Activated CD4-positive, alpha-beta T cell treated with anti-CD3 and anti-CD28 coated beads for 4 hours (primary cell): Measurements from ENCODE around the gene STK17B.

Source experiments
- DNase-seq, 2 donors: peaks; one replicate each; pipeline ENCODE4 v3.0.0-alpha.2; 2020

The STK17B gene

DNA sequence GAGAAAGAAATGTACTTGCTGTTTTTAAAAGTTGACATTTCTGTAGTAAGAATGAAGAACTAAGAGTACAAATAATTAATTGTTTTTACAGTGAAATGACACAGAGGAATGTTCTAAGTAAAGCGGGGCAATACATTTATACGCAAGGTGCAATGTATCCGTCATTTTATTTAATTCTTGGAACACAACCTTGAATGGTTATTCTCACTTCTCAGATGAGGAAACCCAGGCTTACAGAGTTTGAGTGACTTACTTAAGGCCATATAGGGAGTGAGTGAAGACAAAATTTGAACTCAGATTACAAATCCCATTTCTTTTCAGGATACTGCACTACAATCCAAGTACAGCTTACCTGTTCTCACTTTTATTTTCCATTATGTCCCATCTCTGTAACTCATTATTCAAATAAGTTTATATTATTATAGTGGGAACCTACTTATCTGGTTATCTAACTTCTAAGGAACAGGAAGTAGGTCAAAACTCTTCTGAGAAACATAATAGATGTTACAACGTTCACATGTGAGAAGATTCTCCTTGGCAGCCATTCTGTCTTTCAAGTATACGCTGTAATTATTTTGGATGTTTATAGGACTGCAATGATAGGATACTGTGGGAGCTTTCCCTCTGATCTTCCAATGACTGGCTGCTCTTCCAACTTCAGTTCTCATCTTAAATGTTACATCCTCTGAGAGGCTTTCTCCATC lies 12.3 kb upstream of the STK17B start:
- no peak for DNase-seq

DNA sequence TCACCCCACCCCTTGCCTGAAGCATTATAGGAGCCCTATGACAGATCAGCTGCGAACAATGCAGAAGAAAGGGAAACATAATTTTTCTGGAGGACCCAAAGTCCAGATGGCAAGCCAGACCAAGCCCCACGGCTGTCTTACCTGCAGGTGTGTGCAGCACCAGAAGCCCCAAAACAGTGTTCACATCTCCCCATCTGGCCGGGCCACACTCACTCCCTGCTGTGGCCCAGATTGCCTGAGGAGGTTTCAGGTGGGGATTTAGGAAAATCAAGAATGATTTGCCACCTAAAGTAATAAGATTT lies 11.7 kb upstream of the STK17B start:
- DNase-seq: no peak

DNA sequence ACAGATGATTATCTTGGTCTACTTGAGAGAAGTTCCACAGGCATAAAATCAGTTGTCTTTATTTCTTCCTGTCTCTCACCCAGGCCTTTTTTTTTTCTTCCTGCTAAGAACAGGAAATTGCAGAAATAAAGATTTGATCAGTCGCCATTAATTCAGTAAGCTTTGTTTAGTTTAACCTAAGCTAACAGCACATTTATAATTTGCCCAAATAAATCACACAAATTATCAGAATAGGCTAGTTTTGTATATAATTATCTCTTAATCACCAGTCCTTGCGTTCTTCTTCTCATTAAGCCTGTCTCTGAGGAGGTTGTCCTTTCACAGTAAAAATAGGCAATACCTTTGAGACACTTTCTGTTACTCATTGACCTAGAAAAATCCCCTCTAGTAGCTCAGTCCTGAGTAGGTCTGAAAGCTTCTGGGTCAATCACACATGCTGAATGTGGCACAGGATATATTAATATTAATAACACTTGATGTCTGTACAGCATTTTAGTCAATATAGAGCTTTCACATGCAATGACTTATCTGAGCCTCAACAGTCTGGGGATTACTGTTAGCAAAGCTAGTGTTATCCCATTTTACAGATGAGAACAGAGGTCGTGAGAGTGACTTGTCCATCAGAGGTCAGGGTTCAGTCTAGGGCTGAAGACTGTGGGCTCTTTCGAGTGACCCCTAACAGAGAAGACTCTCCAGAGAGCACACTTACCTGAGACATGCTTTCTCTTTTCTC lies 11.2 kb upstream of the STK17B start:
- DNase-seq: no peak

DNA sequence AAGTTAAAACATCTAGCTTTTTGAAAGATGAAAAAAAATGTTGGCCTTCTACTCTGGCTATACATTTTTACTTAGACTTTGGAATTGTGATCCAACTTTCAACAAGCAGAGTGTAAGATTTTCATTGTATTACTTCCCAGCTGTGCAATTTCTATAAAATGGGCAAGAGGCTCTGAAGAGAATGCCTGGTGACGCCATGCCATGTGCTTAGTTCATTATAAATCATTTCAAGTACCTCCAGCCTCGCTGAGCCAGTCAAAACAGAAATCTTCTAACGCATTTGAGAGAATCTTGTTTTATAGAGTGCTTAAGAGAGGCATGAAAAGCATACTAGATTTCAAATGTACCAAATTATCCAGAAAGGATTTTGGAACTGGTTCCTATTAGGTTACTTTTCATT lies 10.1 kb upstream of the STK17B start:
- no peak for DNase-seq

DNA sequence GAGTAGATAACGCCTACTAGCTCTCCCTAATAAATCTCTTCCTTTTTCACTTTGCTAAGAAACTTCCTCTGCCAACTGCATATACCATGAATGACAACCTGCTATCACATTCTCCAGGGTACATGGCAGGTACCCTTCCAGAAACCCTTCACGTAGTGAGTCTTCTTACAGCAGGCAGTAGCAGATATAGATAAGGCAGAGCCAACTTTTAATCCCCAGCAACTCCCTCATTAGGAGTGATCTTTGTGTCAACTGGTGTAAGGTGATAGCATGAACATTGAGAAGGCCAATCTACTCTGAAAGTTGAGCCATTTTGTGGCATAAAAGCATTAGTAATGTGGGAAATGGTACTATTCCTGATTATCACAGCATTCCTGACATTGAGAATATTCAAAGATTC lies 5.7 kb upstream of the STK17B start:
- no peak for DNase-seq

GRCh38 chr2:196176142-196176738 lies 4.9 kb upstream of the STK17B start:
- peak; percentile 83 to 84 for DNase-seq

- peak in 1 of 2 donors; percentile 47 for DNase-seq
Observed at GRCh38 chr2:196174404-196174803, 3.0 kb upstream of the STK17B start.

DNA sequence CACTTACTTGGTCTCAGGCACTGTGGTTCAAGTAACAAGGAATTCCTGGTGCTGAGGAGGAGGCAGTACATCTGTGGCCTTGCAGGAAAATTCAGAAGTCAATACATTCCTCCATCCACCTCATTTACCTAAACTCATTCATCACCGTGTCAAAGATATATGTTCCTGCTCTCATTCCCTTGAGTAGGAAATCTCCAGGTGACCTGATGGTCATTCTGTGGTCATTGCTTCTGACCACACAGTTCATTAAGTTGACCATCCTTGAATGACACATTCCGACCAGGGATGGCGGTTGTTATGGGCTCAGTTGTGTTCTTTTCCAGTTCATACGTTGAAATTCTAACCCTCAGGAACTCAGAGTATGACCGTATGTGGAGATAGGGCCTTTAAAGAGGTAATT lies 2.1 kb upstream of the STK17B start:
- no peak for DNase-seq

DNA sequence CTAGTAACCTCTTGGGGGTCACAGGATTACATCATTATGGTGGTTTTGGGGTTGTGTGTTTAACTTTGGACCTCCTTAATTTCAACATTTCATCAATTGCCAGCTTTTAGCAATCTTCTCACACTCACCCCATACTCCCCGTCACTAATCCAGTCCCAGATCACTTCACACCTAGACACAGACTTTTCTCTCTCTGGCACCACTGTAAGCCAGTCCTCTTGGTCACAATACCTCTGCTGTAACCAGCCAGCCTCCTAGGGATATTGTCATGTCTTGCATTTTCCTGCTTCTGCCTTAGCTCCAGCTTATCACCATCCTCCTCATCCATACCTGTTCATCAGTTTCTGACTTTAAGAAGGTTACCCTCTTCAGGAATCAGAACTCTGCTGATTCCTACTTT lies 1.6 kb upstream of the STK17B start:
- no peak for DNase-seq

DNA sequence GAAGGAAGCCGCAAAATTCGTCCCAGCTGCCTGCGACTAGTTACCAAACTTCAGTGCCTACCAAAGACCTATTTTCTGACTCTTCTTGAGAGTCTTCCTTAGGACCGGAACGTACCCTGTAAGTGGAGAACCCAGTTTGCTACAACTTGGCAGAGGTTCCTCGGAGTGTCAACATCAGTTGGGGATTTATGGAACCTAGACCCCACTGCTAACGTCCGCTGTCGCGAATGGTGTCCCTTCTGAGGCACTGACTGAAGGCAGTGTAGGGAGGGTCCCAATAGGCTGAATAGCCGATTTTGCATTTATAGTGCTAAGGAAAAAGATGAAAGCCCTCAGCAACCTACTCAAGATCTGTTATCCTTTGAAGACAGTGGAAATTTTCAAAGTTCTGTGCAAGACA lies 568 bp upstream of the STK17B start:
- no peak for DNase-seq

DNA sequence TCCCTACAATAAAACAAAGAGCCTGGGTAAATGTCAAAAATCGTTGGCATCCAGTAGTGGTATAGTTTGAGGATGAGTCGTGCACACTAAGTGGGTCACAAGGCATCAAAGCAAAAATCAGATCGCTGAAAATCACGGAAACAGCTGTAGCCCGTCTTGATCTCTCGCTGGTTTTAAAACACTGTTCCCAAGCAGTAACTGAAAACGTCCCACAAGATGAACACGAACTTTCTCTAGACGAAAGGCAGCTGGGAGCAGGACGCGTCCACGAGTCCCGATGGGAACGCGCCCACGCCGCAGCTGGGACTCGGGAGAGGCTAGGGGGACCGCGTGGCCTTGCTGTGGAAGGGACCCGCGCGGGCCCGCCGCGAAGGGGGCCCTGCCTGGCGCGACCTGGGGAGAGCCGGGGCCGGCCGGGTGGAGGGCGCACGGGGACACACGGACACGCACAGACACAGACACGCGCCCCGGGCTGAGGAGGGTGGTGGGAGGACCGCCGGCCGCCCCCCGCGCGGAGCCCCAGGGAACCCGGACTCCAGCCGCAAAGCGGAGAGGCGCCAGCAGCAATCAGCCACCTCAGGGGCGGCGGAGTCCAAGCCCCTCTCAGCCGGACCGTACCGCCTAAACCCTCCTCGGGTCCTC lies 651 bp downstream of the STK17B start:
- DNase-seq: peak; percentile 48 to 49

DNA sequence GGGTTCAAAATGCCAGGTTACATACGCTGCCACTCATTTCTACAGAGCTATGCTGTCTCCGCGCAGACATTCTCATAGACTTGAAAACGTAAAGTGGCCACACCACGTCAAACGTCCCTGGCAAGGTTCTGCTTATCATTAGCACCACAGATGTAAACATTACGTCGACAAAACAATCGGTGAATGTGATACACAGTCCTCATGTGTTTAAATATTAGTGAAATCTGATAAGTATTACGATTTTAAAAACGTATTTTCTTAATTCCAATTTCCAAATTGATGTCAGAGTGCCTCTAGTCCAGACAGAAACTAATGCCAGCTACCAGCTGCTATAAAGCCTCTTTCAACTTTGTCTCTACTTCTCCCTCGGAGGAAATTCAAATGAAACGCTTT lies 1.2 kb downstream of the STK17B start:
- peak; percentile 52 for DNase-seq

GRCh38 chr2:196169516-196169915 lies 1.9 kb downstream of the STK17B start:
- DNase-seq: no peak

DNA sequence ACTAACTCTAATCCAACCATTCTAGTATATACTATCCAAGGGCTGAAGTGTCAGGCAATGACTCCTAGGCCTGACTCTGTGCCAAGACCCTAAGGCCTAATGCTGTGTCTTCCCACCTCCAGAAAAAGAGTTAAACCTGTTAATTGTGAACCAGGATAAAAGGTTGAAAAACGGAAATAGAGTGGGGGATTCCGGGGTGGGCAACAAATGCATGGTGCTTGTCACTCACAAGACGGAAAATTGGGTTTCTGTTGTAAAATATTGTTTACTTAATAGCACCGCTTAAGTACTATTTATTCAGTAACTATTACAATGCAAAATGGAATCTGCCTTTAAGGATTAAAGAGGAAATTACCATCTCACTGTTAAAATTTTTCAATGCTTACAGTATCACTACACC lies 3.2 kb downstream of the STK17B start:
- DNase-seq: no peak

- DNase-seq: no peak
Observed at GRCh38 chr2:196167666-196168065, 3.7 kb downstream of the STK17B start.

GRCh38 chr2:196166876-196167275 lies 4.5 kb downstream of the STK17B start:
- DNase-seq: no peak

DNA sequence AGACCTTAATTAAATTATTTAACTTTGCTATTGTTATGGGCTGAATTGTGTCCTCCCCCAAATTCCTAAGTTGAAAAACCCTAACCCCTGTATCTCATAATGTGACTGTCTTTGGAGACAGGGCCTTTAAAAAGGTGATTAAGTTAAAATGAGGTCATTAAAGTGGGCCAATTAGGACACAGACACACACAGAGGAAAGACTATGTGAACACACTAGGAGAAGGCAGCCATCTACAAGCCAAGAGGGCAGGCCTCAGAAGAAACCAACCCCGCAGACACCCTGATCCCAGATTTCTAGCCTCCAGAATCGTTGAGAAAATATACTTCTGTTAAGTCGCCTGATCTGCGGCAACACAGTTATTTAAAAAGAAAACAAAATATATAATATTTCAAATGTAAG lies 6.4 kb downstream of the STK17B start:
- no peak for DNase-seq

DNA sequence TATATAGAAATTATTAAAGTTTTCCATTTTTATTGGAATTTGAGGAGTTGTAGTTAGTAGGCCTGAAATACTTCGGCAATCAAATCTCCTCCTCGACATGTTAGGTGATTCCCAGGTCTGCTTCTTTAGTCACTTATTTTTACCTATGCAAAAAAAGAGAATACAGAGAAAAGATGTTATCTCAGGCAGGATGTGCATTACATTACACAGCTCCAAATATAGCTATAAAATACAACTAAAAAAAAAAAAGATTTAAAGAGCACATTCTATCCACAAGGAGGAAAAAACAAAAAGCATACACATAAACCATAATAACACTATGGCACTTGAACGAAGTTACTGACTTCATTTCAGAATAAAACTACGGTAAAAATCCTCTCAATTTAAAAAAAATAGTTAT lies 8.1 kb downstream of the STK17B start:
- no peak for DNase-seq

GRCh38 chr2:196162586-196163175 lies 8.7 kb downstream of the STK17B start:
- DNase-seq: no peak

DNA sequence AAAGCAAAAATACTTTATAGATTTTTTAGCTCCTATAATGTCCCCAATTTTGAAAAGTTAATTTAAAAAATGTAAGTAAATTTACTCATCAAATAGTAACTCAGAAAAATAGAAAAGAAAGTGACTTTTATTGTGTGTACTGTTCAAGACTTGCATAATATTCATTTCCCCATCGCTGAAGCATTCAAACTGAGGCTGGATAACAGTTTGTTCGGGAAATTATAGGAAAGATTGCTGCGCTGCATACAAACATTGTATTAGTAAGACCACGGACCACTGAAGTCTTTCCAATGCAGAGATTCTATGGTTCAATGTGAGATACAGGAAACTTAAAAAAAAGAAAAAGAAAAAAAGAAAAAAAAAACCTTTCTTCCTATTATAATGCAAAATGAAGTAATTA lies 10.4 kb downstream of the STK17B start:
- DNase-seq: no peak

- peak; percentile 52 to 61 for DNase-seq
Observed at GRCh38 chr2:196160101-196160500, 11.3 kb downstream of the STK17B start.

- no peak for DNase-seq
Observed at GRCh38 chr2:196159221-196159892, 12.0 kb downstream of the STK17B start.

- no peak for DNase-seq
Observed at GRCh38 chr2:196155575-196155974, 15.8 kb downstream of the STK17B start.
